ENCODE measurements around the gene KCTD1.

DNA sequence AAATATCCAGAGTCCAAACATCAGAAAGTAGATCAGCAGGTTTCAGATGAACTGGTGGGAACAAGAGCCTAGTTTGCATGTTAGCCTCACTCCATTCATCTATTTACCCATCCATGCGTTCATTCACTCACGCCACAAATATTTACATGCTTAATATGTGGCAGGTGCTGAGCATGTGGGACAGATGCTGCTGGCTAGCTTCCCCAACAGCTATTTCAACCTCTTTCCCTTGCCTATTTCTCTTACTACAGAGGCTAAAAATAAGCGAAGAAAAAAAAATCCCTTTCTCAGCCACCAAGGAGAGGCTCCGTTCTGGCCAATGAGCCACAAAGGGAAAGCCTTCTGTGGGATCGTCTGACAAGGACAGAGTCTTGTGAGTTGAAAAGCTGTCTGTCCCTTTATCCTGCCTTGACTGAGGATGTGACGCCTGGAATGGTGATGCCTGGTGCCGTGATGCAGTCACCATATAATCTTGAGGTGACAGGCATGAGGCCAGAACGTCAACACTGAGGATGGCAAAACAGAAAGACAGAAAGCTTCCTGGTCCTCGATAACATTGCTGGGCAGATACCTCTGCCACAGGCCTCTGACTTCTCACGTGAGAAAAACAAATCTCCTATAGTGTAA lies 78.2 kb downstream of the KCTD1 start:
- TF ChIP-seq, protein P1, sequence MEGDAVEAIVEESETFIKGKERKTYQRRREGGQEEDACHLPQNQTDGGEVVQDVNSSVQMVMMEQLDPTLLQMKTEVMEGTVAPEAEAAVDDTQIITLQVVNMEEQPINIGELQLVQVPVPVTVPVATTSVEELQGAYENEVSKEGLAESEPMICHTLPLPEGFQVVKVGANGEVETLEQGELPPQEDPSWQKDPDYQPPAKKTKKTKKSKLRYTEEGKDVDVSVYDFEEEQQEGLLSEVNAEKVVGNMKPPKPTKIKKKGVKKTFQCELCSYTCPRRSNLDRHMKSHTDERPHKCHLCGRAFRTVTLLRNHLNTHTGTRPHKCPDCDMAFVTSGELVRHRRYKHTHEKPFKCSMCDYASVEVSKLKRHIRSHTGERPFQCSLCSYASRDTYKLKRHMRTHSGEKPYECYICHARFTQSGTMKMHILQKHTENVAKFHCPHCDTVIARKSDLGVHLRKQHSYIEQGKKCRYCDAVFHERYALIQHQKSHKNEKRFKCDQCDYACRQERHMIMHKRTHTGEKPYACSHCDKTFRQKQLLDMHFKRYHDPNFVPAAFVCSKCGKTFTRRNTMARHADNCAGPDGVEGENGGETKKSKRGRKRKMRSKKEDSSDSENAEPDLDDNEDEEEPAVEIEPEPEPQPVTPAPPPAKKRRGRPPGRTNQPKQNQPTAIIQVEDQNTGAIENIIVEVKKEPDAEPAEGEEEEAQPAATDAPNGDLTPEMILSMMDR (IDR thresholded peaks at IDR 0.05), result no peak
- no peak for TF ChIP-seq POLR2A (IDR thresholded peaks at IDR 0.05)
